Raji (cell line): ENCODE measurements around the gene TACC2.

Experiments
- POLR2A ChIP-seq: IDR thresholded peaks from 2 replicates; pipeline ENCODE4 v1.6.1; 2011; ENCODE audit warnings: low read depth, low read length, control low read depth; ENCODE audit not compliant: insufficient read depth

Gene TACC2

DNA sequence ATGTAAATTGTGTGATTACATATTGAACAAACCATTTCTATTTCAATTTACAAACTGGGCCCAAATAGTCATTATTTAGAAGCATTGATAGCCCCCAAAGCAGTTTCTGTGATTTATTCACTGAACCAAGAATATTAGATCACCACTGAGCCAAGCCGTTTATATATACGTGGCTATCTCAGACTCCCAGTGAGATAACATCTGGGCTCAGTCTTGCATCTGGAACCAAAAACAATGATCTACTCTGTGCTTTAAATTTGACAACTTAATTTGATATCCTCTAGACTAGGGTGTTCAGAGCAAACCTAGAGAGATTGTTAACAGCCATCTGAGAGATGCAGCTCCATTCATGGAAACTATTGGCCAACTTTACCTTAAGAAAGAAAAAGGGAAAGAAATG is 240.7 kb downstream of the TACC2 start:
- TF ChIP-seq POLR2A = no peak

DNA sequence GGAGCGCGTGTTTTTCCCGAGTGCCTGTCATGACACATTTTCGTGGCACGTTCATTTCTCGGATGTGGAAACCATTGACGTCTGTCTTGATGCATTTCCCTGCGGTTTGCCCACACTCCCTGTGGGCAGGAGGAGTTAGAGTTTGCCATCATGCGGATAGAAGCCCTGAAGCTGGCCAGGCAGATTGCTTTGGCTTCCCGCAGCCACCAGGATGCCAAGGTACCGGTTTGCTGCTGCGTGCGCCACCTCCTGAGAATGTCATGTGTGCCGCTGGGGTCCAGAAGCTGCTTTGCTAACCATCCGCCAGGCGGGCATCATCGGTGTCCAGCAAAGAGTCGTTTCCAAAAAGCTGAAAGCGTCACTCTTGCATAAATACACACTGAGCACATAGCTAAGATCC is 241.3 kb downstream of the TACC2 start:
- no peak for TF ChIP-seq POLR2A

DNA sequence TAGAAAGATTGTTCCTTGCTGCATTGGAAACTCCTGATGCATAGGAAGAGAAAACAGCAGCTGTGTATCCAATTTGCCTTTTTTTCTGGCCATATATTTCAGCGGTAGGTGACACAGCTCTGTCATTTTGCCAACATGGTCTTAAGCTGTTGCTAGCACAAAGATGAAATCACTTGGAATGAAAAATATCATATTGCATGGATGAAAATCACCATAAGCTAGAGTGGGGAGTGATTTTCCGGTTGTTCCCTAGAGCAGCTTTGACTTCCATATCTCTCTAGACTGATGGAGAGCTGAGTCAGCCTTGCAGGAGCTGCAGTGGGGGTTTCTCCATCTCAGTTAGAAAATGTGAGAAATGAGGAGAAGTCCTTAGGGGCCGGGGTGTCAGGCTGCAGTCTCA is 243.8 kb downstream of the TACC2 start:
- TF ChIP-seq POLR2A = no peak

DNA sequence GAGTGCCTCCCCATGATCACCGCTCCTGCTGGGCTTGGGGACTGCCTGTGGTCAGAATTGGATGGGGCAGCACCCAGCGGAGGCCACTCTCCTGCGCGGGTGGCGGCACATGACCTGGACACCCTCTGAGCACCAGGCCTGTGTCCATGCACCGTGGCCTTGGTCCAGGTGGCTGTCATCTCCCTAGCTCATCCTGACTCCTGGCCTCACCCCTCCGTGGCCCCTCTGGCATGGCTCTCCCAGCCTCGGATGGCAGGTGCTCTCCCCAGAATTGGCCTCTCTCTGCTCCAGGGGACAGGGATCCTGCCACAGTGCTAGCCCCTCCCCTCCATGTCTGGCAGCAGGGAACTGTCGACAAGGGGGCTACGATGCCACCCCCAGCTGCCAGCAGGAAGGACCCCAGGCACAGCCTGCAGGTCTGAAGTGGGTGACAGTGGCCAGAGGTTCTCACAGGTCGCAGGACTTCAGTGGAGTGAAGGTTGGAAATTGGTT is 244.9 kb downstream of the TACC2 start:
- TF ChIP-seq POLR2A = no peak

DNA sequence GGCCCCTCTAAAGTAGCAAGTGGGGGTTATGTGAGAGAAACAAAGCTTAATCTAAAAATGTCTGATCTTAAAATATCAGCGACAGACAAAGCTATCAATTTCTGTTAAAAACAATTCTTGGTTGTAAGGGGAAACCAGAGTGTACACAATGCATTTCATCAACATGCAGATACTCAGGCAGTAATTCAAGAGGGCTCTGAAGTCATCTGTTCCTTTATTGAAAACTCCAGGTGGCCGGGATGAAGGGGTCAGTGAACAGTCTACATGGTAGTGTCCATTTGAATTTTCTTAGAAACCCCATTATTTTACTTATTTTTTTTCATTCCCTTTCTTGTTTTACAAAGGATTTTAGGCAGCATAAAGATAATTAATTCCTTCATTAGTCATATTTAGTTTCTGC is 245.5 kb downstream of the TACC2 start:
- TF ChIP-seq POLR2A = no peak

DNA sequence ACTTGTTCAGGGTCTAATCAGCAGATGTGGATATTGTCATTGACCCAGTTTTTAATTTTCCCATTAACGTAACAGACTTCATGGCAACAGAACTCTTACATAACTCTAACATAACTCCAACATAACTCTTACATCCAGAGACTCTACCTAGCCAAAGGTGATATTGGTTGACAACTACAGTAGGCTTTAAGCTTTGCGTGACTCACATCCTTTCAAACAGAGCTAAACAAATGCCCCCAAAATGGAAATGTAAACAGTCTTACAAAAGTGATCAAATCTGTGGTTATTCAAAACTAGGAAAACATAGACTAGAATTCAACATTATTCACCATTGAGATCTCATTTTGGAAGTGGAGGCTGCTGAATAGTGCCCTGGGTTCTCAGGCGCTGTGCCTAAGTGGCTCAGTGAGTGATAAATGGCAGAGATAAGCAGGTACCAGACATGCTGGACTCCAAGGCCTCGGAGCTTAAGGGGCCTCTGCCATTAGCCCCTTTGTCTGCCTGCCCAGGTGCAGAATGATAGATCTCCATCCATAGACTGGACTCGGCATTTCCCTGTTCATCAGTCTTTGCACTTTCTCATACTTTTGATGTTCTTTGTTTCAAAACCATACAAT is 247.8 kb downstream of the TACC2 start:
- TF ChIP-seq POLR2A = no peak

DNA sequence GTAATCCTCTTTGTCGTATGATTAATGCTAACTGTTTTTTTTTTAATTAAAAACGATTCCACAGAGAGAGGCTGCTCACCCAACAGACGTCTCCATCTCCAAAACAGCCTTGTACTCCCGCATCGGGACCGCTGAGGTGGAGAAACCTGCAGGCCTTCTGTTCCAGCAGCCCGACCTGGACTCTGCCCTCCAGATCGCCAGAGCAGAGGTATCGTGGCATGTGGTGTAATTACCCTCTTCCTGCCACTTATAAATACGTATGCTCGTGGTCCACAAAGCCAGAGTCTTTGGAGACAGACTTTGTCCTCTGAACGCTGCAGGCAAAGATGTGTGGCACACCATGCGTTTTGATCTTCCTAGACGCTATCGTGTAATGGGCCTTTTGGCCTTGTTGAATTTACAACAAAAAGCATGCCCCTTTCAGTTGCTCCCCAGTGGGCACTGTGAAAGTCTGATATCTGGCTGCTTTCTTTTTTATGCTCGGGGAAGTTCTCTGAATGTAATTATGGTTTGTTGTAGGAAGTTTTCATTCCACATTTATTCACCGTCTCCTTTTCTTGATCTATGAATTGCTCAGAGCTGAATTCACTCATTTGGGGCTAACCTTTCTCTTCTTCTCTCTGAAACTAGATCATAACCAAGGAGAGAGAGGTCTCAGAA is 248.5 kb downstream of the TACC2 start:
- no peak for TF ChIP-seq POLR2A

DNA sequence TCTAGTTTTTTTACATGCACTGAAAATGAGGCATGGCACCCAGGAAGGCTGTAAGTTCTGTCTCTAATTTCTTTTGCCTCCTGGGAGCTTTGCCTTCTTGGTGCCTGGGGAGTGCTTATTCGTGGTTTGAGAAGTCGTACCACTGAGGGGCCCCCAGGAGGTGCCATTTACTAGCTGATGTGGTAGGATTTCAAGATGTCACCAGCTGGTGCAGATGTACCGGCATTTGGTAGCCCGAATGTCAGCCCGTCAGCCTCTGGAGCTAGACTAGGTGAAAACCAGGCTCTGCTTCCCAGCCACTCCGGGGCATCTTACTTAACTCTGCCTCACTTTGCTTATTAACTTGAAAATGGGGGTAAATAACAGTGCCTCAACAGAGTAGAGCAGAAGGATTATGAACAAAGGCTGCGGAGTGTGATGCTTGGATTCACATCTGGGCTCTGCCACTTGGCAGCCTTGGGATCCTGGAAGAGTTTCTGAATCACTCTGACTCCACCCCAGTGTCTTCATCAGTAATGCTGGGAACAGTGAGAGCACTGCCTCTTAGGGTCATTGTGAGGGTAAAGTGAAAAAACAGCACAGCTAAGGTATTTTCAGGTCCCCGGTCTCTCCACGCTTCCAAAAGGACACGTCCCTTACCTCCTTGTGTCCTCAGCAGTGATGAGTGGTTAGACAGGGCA is 250.8 kb downstream of the TACC2 start:
- TF ChIP-seq POLR2A = no peak

DNA sequence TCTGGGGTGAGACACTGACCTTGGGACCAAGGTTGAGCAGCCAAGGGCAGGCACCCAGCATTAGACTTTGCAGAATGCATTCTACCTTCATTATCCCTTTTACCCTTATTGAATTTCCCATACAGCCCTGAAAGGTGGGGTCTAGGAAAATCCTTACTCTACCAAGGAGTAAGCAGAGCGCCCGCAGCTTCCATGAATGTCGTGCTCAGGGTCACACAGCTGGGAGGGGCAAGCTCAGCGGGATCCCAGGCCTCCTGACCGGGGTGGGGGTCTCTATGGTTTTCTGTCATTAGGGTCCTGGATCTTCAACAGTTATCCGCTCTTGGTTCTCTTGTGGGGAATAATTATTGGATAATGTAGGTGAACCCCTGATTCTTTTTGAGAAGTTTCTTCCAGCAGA is 251.4 kb downstream of the TACC2 start:
- TF ChIP-seq POLR2A = no peak

DNA sequence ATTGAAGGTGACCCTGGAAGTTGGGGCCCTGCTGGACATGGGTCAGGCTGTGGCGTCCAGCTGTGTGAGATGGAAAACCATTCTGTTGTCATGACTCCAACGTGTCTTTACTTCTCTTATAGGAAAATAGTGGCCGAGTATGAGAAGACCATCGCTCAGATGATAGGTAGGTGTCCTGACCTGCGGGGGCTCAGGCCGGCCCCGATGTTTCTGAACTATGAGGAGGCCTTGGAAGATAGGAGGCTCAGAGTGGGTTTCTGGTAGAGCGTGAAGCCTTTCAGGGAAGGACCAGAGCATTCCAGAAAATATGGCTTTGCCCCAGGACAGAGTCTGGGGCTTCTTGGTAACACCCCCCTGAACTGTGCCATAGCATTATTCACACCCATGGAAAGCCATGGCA is 252.9 kb downstream of the TACC2 start:
- no peak for TF ChIP-seq POLR2A

DNA sequence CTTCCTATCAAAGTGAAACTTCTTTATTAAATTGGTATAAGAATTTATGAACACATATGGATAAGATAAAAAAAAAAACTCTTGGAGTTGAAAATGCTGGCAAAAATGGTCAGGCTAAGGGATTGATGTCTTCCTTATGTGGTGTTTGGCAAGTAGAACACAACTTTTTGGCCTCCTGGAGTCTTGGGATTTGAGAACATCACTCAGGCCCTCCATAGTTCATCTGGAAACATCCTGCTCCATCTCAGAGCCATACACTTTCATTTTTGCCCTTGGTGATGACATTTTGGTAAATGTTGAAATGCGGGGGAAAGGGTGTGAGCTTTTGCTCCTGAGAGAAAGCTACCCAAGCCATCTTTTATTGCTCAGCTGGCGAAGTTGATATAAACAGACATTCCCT is 254.6 kb downstream of the TACC2 start:
- TF ChIP-seq POLR2A = no peak

DNA sequence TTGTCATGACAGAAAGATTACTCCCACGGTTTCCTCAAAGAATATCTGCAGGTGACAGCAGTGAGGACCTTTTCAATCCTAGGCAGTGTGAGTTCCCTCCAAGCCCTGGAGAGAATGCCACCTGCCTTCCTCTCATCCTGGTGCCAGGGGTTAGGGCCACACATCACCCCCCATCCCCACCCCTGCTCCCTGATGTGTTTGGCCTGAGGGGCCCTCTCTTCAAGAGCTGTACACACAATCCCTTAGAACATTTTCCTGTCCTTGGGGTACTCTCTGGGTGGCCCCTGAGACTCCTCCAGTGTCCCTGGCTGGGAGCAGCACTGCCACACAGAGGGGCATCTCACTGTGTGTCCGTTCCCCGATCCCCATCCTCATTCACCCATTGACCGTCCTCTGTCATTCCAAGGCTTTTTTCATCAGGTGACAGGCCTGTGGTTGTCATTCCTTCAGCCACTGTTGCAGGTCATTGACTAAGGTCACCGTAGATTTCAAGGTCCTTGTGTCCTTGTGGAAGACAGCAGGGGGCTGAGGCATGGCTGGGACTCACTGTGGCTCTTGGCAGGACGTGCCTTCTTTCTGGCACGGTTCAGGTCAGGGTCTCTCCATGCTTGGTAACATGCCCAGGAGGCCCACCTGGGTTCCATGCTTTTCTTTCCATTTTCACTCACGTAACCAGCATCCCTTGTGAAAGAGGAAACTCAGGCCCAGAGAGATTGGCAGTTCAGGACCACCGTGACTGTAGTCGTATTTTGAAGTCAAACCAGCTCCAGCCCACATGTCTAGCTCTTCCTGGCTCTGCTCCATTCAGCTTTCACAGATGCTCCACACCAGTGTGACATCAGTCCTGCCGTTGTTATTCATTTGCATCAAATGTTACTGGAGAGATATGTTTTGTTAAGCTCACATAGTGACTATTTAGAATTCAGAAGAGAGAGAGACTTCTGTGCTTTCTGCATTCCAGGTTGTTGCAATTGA is 255.3 kb downstream of the TACC2 start:
- TF ChIP-seq POLR2A = no peak

DNA sequence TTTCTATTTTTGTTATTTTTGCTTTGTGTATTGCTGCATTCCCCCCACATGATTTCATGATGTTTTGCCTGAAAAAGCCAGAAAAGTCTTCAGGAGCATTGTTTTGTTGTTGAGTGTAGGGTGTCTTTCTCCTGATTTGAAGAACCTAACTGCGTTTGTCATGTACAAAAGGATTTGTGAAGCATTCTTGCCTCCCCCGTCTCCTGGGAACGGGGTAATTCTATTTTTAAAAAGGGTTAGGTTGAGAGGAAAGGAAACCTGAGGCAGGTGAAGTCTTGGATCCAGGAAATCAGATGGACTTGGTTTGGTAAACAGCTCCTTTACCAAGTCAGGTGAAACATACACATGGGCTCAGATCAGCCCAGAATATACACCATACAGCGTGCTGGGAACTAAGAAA is 256.2 kb downstream of the TACC2 start:
- TF ChIP-seq POLR2A = no peak

DNA sequence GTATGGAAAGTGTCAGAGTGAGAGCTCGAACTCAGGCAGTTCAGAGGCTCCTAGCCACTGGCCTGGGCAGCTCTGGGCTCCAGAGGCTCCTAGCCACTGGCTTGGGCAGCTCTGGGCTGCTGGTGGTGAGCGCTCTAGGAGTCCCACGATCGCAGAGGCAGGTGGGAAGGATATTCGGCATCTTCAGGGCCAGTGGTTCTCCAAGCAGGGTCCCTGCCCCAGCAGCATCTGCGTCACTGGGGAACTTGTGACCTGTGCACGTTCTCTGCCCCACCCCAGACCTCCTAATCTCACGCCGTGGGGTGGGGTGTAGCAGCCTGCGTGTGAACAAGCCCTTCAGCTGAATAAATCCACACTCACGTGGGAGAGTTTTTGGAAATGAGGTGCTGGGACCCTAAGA is 256.9 kb downstream of the TACC2 start:
- TF ChIP-seq POLR2A = no peak
